Glutamatergic neuron (in vitro differentiated cells): ENCODE results near the gene TRPV3. TPM values are rescaled to one million over a fixed set of nuclear protein-coding genes. Genes with fewer than 3 reads are reported as not detected.
"Not testable (repeated sequence)": the region's sequence is repeated elsewhere in the genome, so short reads cannot be mapped to it uniquely, and the experiment has no call there.

Source experiments
- DNase-seq: peaks from one replicate; pipeline ENCODE4 v3.0.0; 2022
- H3K27ac Mint-ChIP-seq: one replicate; pipeline ENCODE4 v1.8.0; 2020; ENCODE audit warnings: mild to moderate bottlenecking, mixed read lengths, inconsistent platforms; ENCODE audit not compliant: unreplicated experiment
- H3K27me3 Mint-ChIP-seq: one replicate; pipeline ENCODE4 v1.8.0; 2020; ENCODE audit warnings: mild to moderate bottlenecking, moderate library complexity, mixed read lengths, inconsistent platforms; ENCODE audit not compliant: unreplicated experiment
- H3K36me3 Mint-ChIP-seq: one replicate; pipeline ENCODE4 v1.8.0; 2020; ENCODE audit warnings: mild to moderate bottlenecking, mixed read lengths, inconsistent platforms; ENCODE audit not compliant: unreplicated experiment
- H3K4me1 Mint-ChIP-seq: one replicate; pipeline ENCODE4 v1.8.0; 2020; ENCODE audit warnings: mild to moderate bottlenecking, low read depth, mixed read lengths, inconsistent platforms; ENCODE audit not compliant: unreplicated experiment
- H3K4me3 Mint-ChIP-seq: one replicate; pipeline ENCODE4 v1.8.0; 2020; ENCODE audit warnings: mild to moderate bottlenecking, mixed read lengths, inconsistent platforms; ENCODE audit not compliant: unreplicated experiment
- H3K9me3 Mint-ChIP-seq: one replicate; pipeline ENCODE4 v1.8.0; 2020; ENCODE audit warnings: mild to moderate bottlenecking, moderate library complexity, mixed read lengths, inconsistent platforms; ENCODE audit not compliant: unreplicated experiment
- total RNA-seq: library from RNA; stranded (reverse); fragmentation: NEBNext Ultra II Directional; extraction: Animal tissue kit (Norgen Biotek cat#: 25700); gene quantifications from one replicate; pipeline ENCODE4 v1.2.1, GENCODE V29; 2021; ENCODE audit not compliant: unreplicated experiment
- TF ChIP-seq, protein P1 (sequence below): fragments of 200-600 bp; sonication (generic); IDR thresholded peaks from one replicate; pipeline ENCODE4 v1.5.0; 2021; ENCODE audit not compliant: partially characterized antibody, unreplicated experiment

TRPV3 gene
- total RNA-seq, 1 donor from 2014 or later, result 0.74 TPM

DNA sequence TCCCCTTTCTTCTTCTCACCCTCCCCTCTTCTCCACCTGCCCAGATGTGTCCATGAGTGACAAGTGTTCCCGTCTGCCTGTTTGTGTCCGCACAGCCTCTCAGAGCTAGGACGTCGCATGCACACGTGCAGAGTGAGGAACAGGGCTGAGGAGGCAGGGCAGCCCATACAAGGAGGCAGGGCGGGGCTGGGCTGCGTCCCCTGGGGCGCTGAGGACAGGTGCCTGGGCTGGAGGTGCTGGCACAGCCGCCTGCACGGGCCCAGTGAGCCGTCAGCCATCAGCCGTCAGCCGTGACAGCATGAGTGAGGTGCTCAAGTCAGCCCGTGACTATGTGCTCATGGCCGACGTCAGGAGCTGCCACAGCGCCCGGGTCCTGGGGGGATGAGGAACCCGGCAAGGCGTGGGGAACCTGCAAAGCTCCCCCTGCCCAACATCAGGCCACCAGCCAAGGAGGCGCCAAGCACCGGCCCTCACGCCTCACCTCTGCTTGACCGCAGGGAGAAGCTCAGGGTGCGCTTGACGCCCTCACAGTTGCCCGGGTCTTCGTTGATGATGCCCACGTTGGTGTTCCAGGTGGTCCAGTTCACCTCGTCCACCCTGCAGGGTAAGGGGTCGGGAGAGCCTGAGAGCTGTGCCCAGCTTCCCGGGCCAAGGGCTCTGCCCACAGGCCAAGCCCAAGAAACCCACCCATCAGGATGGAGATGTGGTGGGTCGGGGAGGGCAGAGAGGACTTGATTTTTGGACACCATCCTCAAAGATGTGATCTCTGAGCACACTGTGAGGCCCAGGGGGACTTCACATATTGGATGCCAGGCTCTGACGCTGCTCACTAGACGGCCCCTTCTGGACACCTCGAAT lies 13.7 kb upstream of the TRPV3 start:
- H3K9me3 Mint-ChIP-seq, result no peaks in the 10 kb centered on the region
- no peaks in the 10 kb centered on the region for H3K27me3 Mint-ChIP-seq
- H3K4me3 Mint-ChIP-seq, result no peak overlapping the region
- H3K36me3 Mint-ChIP-seq, result no peaks in the 10 kb centered on the region
- H3K4me1 Mint-ChIP-seq, result no peaks in the 10 kb centered on the region
- DNase-seq, result no peak
- H3K27ac Mint-ChIP-seq, result no peak overlapping the region
- TF ChIP-seq, protein P1, sequence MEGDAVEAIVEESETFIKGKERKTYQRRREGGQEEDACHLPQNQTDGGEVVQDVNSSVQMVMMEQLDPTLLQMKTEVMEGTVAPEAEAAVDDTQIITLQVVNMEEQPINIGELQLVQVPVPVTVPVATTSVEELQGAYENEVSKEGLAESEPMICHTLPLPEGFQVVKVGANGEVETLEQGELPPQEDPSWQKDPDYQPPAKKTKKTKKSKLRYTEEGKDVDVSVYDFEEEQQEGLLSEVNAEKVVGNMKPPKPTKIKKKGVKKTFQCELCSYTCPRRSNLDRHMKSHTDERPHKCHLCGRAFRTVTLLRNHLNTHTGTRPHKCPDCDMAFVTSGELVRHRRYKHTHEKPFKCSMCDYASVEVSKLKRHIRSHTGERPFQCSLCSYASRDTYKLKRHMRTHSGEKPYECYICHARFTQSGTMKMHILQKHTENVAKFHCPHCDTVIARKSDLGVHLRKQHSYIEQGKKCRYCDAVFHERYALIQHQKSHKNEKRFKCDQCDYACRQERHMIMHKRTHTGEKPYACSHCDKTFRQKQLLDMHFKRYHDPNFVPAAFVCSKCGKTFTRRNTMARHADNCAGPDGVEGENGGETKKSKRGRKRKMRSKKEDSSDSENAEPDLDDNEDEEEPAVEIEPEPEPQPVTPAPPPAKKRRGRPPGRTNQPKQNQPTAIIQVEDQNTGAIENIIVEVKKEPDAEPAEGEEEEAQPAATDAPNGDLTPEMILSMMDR, result no peak

DNA sequence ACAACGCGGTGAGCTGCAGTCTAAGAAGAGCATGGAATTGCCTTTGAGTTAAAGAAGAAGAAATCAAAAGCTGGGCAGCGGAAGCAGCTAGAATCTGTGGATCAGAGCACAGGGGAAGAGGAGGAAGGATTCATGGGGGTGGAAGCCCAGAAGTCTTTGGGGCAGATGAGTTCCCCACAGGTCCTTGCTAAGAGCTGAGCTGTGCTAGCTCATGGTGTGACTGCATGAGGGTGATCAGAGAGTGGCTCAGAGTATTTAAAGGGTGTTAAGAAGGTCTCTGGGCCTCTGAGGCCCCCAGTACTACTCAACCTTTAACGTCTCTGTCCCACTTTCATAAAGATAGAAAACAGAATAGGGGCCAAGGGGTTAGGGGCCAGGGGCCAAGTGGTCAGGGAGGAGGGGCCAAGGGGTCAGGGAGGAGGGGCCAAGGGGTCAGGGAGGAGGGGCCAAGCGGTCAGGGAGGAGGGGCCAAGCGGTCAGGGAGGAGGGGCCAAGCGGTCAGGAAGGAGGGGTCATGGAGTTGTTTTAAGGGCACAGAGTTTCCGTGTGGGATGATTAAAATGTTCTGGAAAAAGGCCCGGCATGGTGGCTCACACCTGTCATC lies 12.0 kb upstream of the TRPV3 start:
- H3K36me3 Mint-ChIP-seq, result peaks cover 6% of the 10 kb centered on the region
- TF ChIP-seq, protein P1, result no peak
- no peak overlapping the region for H3K27ac Mint-ChIP-seq
- no peaks in the 10 kb centered on the region for H3K9me3 Mint-ChIP-seq
- no peak for DNase-seq
- no peaks in the 10 kb centered on the region for H3K27me3 Mint-ChIP-seq
- H3K4me1 Mint-ChIP-seq, result no peaks in the 10 kb centered on the region
- no peak overlapping the region for H3K4me3 Mint-ChIP-seq

DNA sequence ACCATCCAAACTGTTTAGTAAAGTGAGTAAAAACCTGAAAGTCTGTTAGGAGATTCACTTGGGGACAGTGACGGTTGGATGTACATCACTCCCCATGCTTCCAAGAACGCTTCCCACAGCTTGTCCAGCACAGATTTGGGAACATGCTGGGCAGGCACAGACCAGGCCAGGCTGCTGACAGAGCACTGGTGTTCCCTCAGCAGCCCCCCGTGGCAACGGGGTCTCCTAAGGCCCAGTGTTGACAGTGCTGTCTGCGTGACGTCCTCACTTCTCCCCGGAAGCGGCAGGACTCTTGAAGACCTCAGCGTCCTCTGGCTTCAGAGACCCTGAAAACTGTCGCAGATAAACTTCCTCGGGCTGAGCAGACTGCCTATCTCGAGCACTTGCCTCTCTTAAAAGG lies 8.9 kb upstream of the TRPV3 start:
- DNase-seq, result no peak
- Mint-ChIP-seq H3K4me3 (no peak overlapping the region), H3K9me3 (peaks cover 3% of the 10 kb centered on the region), H3K36me3 (peaks cover 6% of the 10 kb centered on the region), H3K4me1 (peaks cover 2% of the 10 kb centered on the region), H3K27ac (no peak overlapping the region), H3K27me3 (no peaks in the 10 kb centered on the region)
- TF ChIP-seq, protein P1, result no peak

DNA sequence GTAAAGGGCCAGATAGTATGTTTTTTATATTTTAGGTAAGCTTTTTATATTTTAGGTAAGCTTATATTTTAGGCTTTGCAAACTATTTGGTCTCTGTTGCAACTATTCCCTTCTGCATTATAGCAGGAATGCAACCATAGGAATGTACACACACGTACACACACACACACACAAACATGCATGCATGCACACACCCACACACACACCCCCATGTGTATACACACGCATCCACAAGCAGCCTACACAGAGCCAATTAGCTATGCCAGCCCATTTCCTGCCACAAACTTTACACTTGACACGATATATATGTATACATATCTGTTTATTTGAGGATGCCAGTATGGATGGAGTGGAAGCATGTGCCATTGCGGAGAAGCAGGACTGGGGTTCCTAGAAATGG lies 7.5 kb upstream of the TRPV3 start:
- TF ChIP-seq, protein P1, result no peak
- H3K27me3 Mint-ChIP-seq, result no peaks in the 10 kb centered on the region
- H3K4me3 Mint-ChIP-seq, result no peak overlapping the region
- H3K9me3 Mint-ChIP-seq, result peaks cover 3% of the 10 kb centered on the region
- DNase-seq, result no peak
- no peak overlapping the region for H3K27ac Mint-ChIP-seq
- peaks cover 6% of the 10 kb centered on the region for H3K36me3 Mint-ChIP-seq
- peaks cover 2% of the 10 kb centered on the region for H3K4me1 Mint-ChIP-seq

DNA sequence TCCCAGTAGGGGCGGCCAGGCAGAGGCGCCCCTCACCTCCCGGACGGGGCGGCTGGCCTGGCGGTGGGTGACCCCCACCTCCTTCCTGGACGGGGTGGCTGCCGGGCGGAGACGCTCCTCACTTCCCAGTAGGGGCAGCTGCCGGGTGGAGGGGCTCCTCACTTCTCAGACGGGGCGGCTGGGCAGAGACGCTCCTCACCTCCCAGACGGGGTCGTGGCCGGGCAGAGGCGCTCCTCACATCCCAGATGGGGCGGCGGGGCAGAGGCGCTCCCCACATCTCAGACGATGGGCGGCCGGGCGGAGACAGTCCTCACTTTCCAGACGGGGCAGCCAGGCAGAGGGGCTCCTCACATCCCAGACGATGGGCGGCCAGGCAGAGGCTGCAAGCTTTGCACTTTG lies 6.6 kb upstream of the TRPV3 start:
- H3K9me3 Mint-ChIP-seq, DNase-seq, H3K27me3 Mint-ChIP-seq, H3K4me1 Mint-ChIP-seq, H3K27ac Mint-ChIP-seq, H3K36me3 Mint-ChIP-seq, H3K4me3 Mint-ChIP-seq: not testable (repeated sequence)
